ENCODE measurements around the gene SGCD. TPM values are rescaled to one million over a fixed set of nuclear protein-coding genes. Genes with fewer than 3 reads are reported as not detected.

The SGCD gene
- total RNA-seq, 2 experiments from 2014 or later: not detected

DNA sequence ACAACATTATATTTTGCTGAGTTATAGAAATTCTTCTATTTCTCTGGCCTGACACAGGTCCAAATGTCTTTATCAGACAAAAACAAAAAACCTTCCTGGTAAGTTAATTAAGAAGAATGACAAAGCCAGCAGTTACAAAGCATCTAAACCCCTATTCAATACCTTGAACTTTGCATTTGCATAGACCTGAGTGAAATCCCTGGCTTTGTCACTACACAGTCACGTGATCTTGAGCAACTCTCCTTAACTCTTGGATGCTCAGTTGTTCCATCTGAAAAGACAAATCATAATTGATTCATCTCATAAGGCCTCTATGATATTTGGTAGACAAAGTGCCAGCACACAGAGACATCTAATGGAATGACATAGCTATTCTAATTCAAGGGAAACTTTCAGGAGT lies 356.5 kb downstream of the SGCD start:
- Histone ChIP-seq H3K4me2 (ENCODE audit: low read length) (no peak overlapping the region), H3K4me3 (ENCODE audit: low read depth, low read length, poor library complexity, severe bottlenecking) (no peak overlapping the region), H3K27ac (ENCODE audit: low read depth, low read length, poor library complexity, severe bottlenecking) (no peak overlapping the region), H3K9me2 (ENCODE audit: insufficient read depth, low read length) (no peaks in the 10 kb centered on the region), H3K9me3 (ENCODE audit: low read length) (no peaks in the 10 kb centered on the region), H3K36me3 (ENCODE audit: insufficient read depth, low read length) (no peaks in the 10 kb centered on the region), H3K79me2 (ENCODE audit: insufficient read depth, low read depth, low read length) (no peaks in the 10 kb centered on the region), H4K20me1 (ENCODE audit: insufficient read depth, low read length) (no peaks in the 10 kb centered on the region), H3K4me1 (ENCODE audit: insufficient read depth, low read length, poor library complexity, severe bottlenecking) (peaks cover 7% of the 10 kb centered on the region), H2AFZ (ENCODE audit: low read length) (no peak overlapping the region)
- ChIA-PET CTCF (ENCODE audit: unreplicated experiment) (no interaction called here), POLR2A (interaction anchor here (0.5 to 0.6 kb wide), 2 partner anchors 268 to 1752 kb away, joined by 3 to 6 read pairs; no protein-coding TSS in a partner anchor)
- BruUV-seq (replicated peaks): no TSS peak
- no peak for DNase-seq (ENCODE audit: low spot score)
- TF ChIP-seq EZH2phosphoT487 (IDR thresholded peaks at IDR 0.05; ENCODE audit: borderline replicate concordance, low read depth, low read length) (no peak), CTCF (conservative IDR thresholded peaks at IDR 0.05; ENCODE audit: low read length) (no peak)
- intact Hi-C loops (cut with micrococcal nuclease; ENCODE audit: unreplicated experiment): no loop called here

DNA sequence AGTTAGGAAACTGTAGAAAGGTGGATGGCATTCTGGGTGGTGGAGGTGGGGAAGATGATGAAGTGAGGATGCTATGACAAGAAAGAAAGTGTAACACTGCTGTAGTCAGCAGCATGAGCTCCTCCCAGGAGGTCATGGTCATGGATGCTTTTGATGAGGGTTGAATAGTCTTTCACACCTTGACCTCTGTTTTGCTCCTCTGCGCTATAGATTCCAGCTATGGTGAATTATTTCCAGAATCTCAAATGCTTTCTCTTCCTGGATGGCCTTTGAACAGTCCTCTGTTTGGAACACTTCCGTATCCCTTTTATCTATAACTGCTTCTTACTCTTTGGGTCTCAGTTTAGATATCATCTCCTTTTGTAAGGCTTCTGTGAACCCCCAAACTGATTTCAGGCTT lies 357.3 kb downstream of the SGCD start:
- CTCF ChIA-PET (ENCODE audit: unreplicated experiment): no interaction called here
- H3K4me1 ChIP-seq (ENCODE audit: insufficient read depth, low read length, poor library complexity, severe bottlenecking): peaks cover 7% of the 10 kb centered on the region
- no peaks in the 10 kb centered on the region for H3K9me2 ChIP-seq (ENCODE audit: insufficient read depth, low read length)
- H3K27ac ChIP-seq (ENCODE audit: low read depth, low read length, poor library complexity, severe bottlenecking): no peak overlapping the region
- TF ChIP-seq EZH2phosphoT487 (IDR thresholded peaks at IDR 0.05; ENCODE audit: borderline replicate concordance, low read depth, low read length) (no peak), CTCF (conservative IDR thresholded peaks at IDR 0.05; ENCODE audit: low read length) (no peak)
- H4K20me1 ChIP-seq (ENCODE audit: insufficient read depth, low read length): no peaks in the 10 kb centered on the region
- no peak overlapping the region for H3K4me3 ChIP-seq (ENCODE audit: low read depth, low read length, poor library complexity, severe bottlenecking)
- DNase-seq (ENCODE audit: low spot score): no peak
- no peak overlapping the region for H2AFZ ChIP-seq (ENCODE audit: low read length)
- POLR2A ChIA-PET: no interaction called here
- H3K36me3 ChIP-seq (ENCODE audit: insufficient read depth, low read length): no peaks in the 10 kb centered on the region
- H3K9me3 ChIP-seq (ENCODE audit: low read length): no peaks in the 10 kb centered on the region
- H3K4me2 ChIP-seq (ENCODE audit: low read length): no peak overlapping the region
- no TSS peak for BruUV-seq (replicated peaks)
- no peaks in the 10 kb centered on the region for H3K79me2 ChIP-seq (ENCODE audit: insufficient read depth, low read depth, low read length)
- intact Hi-C loops (cut with micrococcal nuclease; ENCODE audit: unreplicated experiment): no loop called here

GRCh38 chr5:156685481-156685880 lies 358.5 kb downstream of the SGCD start:
- ChIA-PET POLR2A (interaction anchor here (0.7 to 1.2 kb wide), 5 partner anchors 12 to 318 kb away, joined by 3 to 4 read pairs (median 3); no protein-coding TSS in a partner anchor), CTCF (ENCODE audit: unreplicated experiment) (interaction anchor here (1.0 kb wide), 1 partner anchor 32 kb away, joined by 3 read pairs; no protein-coding TSS in a partner anchor)
- H3K4me1 ChIP-seq (ENCODE audit: insufficient read depth, low read length, poor library complexity, severe bottlenecking): peaks cover 7% of the 10 kb centered on the region
- H2AFZ ChIP-seq (ENCODE audit: low read length): no peak overlapping the region
- H3K36me3 ChIP-seq (ENCODE audit: insufficient read depth, low read length): no peaks in the 10 kb centered on the region
- intact Hi-C loops (cut with micrococcal nuclease; ENCODE audit: unreplicated experiment): no loop called here
- no peaks in the 10 kb centered on the region for H4K20me1 ChIP-seq (ENCODE audit: insufficient read depth, low read length)
- H3K4me3 ChIP-seq (ENCODE audit: low read depth, low read length, poor library complexity, severe bottlenecking): no peak overlapping the region
- no peaks in the 10 kb centered on the region for H3K9me3 ChIP-seq (ENCODE audit: low read length)
- BruUV-seq (replicated peaks): no TSS peak
- no peak overlapping the region for H3K27ac ChIP-seq (ENCODE audit: low read depth, low read length, poor library complexity, severe bottlenecking)
- no peaks in the 10 kb centered on the region for H3K79me2 ChIP-seq (ENCODE audit: insufficient read depth, low read depth, low read length)
- no peaks in the 10 kb centered on the region for H3K9me2 ChIP-seq (ENCODE audit: insufficient read depth, low read length)
- H3K4me2 ChIP-seq (ENCODE audit: low read length): no peak overlapping the region
- DNase-seq (ENCODE audit: low spot score): no peak
- no peak for TF ChIP-seq CTCF (conservative IDR thresholded peaks at IDR 0.05; ENCODE audit: low read length)
- no peak for TF ChIP-seq EZH2phosphoT487 (IDR thresholded peaks at IDR 0.05; ENCODE audit: borderline replicate concordance, low read depth, low read length)

Measured in OCI-LY7 (cell line).